Endothelial cell of umbilical vein (primary cell): ENCODE data around the gene TDRD5. TPM values are rescaled to one million over a fixed set of nuclear protein-coding genes. Genes with fewer than 3 reads are reported as not detected.

ENCODE experiments used
- BruUV-seq: library from RNA; stranded (reverse); fragments of 400-500 nt; replicated peaks from 2 replicates; lab custom pipeline; 2021; lab: Mats Ljungman, UMichigan
- CTCF ChIA-PET: fragments of 300-600, 350-600 bp; sonication (Branson Sonifier 250); formaldehyde crosslinking; loops from one replicate; lab custom pipeline; 2021; ENCODE audit warnings: antibody characterized with exemption, inconsistent platforms; lab: Charles Lee
- POLR2A ChIA-PET: fragments of 300-600, 350-600 bp; sonication (Branson Sonifier 250); formaldehyde crosslinking; loops from one replicate; lab custom pipeline; 2021; ENCODE audit warnings: antibody characterized with exemption, inconsistent platforms; lab: Charles Lee
- DNase-seq: peaks from one replicate; pipeline ENCODE4 v3.0.0-alpha.2; 2011; ENCODE audit warnings: low read depth, low spot score
- FAIRE-seq: peaks from 2 replicates; lab custom pipeline; 2011; peaks lifted over from hg19 to GRCh38; lab: Jason Lieb, UNC
- H2AFZ ChIP-seq: 2 replicates; pipeline ENCODE4 v1.6.0; 2012; ENCODE audit warnings: low read depth, low read length, control low read depth, inconsistent platforms
- H3K27ac ChIP-seq: 2 replicates; pipeline ENCODE4 v1.5.1; 2011; ENCODE audit warnings: low read depth, mild to moderate bottlenecking, control low read depth, low read length, moderate library complexity; ENCODE audit not compliant: insufficient read depth
- H3K27me3 ChIP-seq, 2 experiments: 2 replicates each; pipeline versions ENCODE4 v1.6.0 to v1.6.1; 2011; ENCODE audit warnings: low read length in 2 of 2, mixed read lengths in 1 of 2; ENCODE audit not compliant: control insufficient read depth in 2 of 2, insufficient read depth in 2 of 2
- H3K36me3 ChIP-seq, 2 experiments: 2 replicates in 1 of 2; 3 replicates in 1 of 2; pipeline ENCODE4 v1.5.1; 2011; ENCODE audit warnings: low read length in 2 of 2, mild to moderate bottlenecking in 1 of 2, moderate library complexity in 1 of 2; ENCODE audit not compliant: control insufficient read depth in 2 of 2, insufficient read depth in 2 of 2; ENCODE audit errors: extremely low read depth in 1 of 2
- H3K4me1 ChIP-seq: 3 replicates; pipeline ENCODE4 v1.5.1; 2011; ENCODE audit warnings: mild to moderate bottlenecking, low read length; ENCODE audit not compliant: control insufficient read depth, insufficient read depth; ENCODE audit errors: extremely low read depth
- H3K4me2 ChIP-seq: 2 replicates; pipeline ENCODE4 v1.6.1; 2011; ENCODE audit warnings: low read length, control low read depth, mixed read lengths; ENCODE audit not compliant: insufficient read depth
- H3K4me3 ChIP-seq, 3 experiments: fragments of 200-600 bp in 1 of 3; sonication (generic), shearing (Covaris generic) in 1 of 3; replicated peaks in 1 of 3; 2 replicates each; pipeline ENCODE4 v1.5.1; 2011 to 2016; ENCODE audit warnings: control low read depth in 3 of 3, low read length in 3 of 3, mild to moderate bottlenecking in 2 of 3, inconsistent platforms in 1 of 3, low read depth in 1 of 3, moderate library complexity in 1 of 3; ENCODE audit not compliant: insufficient read depth in 1 of 3
- H3K79me2 ChIP-seq: 2 replicates; pipeline ENCODE4 v1.6.0; 2012; ENCODE audit warnings: low read length, inconsistent platforms; ENCODE audit not compliant: control insufficient read depth, insufficient read depth
- H3K9ac ChIP-seq: replicated peaks from 2 replicates; pipeline ENCODE3; 2011; ENCODE audit warnings: low read length, control low read depth; ENCODE audit not compliant: insufficient read depth; ENCODE audit errors: extremely low read depth
- H3K9me1 ChIP-seq: replicated peaks from 3 replicates; pipeline ENCODE4 v1.6.0; 2011; ENCODE audit warnings: mild to moderate bottlenecking, low read length; ENCODE audit not compliant: control insufficient read depth, insufficient read depth; ENCODE audit errors: extremely low read depth
- H3K9me3 ChIP-seq: replicated peaks from 2 replicates; pipeline ENCODE4 v1.5.1; 2012; ENCODE audit warnings: low read length, inconsistent platforms; ENCODE audit not compliant: control insufficient read depth, insufficient read depth
- H4K20me1 ChIP-seq: replicated peaks from 2 replicates; pipeline ENCODE3; 2011; ENCODE audit warnings: mild to moderate bottlenecking, low read length; ENCODE audit not compliant: control insufficient read depth, insufficient read depth; ENCODE audit errors: extremely low read depth
- EZH2 ChIP-seq: IDR thresholded peaks from 2 replicates; pipeline ENCODE4 v1.6.1; 2012; ENCODE audit warnings: borderline replicate concordance, low read depth, mild to moderate bottlenecking, moderate library complexity, low read length, inconsistent platforms; ENCODE audit not compliant: severe bottlenecking
- FOS ChIP-seq: IDR thresholded peaks from 2 replicates; pipeline ENCODE4 v1.6.1; 2011; ENCODE audit warnings: mild to moderate bottlenecking, low read length, moderate library complexity, borderline replicate concordance; ENCODE audit not compliant: insufficient read depth
- GATA2 ChIP-seq: IDR thresholded peaks from 2 replicates; pipeline ENCODE4 v1.7.0; 2011; ENCODE audit warnings: low read depth, mild to moderate bottlenecking, moderate library complexity, mixed read lengths, low read length; ENCODE audit not compliant: insufficient read length, insufficient read depth
- JUN ChIP-seq: IDR thresholded peaks from 2 replicates; pipeline ENCODE4 v1.6.1; 2011; ENCODE audit warnings: borderline replicate concordance, low read depth; ENCODE audit not compliant: insufficient read length, insufficient read depth
- MYC ChIP-seq: IDR thresholded peaks from one replicate; pipeline ENCODE4 v1.6.1; 2011; ENCODE audit warnings: mild to moderate bottlenecking, low read depth, low read length
- POLR2A ChIP-seq: IDR thresholded peaks from 2 replicates; pipeline ENCODE4 v1.6.1; 2012; ENCODE audit warnings: low read depth, mild to moderate bottlenecking, control low read depth, low read length
- POLR2AphosphoS5 ChIP-seq: IDR thresholded peaks from 2 replicates; pipeline ENCODE4 v1.6.1; 2012; ENCODE audit warnings: low read depth, mild to moderate bottlenecking, control low read depth, low read length, moderate library complexity; ENCODE audit not compliant: insufficient read depth
- dilution Hi-C: fragments of 300-500 bp; cut with MboI; formaldehyde crosslinking; loops from one replicate; pipeline ENCODE4 v1.15.0; 2019; ENCODE audit warnings: low sequenced_read_pairs; ENCODE audit not compliant: extremely low pct_ligation_motif_present
- intact Hi-C: fragments of 100-400 bp; cut with micrococcal nuclease; formaldehyde crosslinking; loops from one replicate; pipeline ENCODE4 v1.10.0; 2022
- polyA plus RNA-seq, 4 experiments: library from polyadenylated mRNA; depleted of rRNA in 3 of 4; stranded (reverse) in 3 of 4; unstranded in 1 of 4; fragments of >200 nt; gene quantifications; 2 replicates each; pipeline versions ENCODE4 v1.2.1 to v1.2.3, GENCODE V29; 2011 to 2012; ENCODE audit warnings: missing spikeins in 1 of 4
- total RNA-seq: library from RNA; stranded (reverse); gene quantifications from 2 replicates; pipeline ENCODE4 v1.2.3, GENCODE V29; 2021
- TF ChIP-seq, protein P1 (sequence below), 2 donors: IDR thresholded peaks; 1 replicate in 1 of 2; 2 replicates in 1 of 2; pipeline ENCODE4 v1.5.1; 2011; ENCODE audit warnings: low read length in 2 of 2, mild to moderate bottlenecking in 2 of 2, moderate library complexity in 2 of 2, control low read depth in 1 of 2, inconsistent platforms in 1 of 2, low read depth in 1 of 2; ENCODE audit not compliant: insufficient read depth in 1 of 2; ENCODE audit errors: extremely low read depth in 1 of 2
- TF ChIP-seq, protein P2 (sequence below): IDR thresholded peaks from 2 replicates; pipeline ENCODE4 v1.6.1; 2011; ENCODE audit not compliant: insufficient read depth, insufficient read length

Gene TDRD5
- total and polyA plus RNA-seq, 2 donors (not counting 3 experiments of a cell fraction or from before 2014, with no cell fraction given) = not detected

DNA sequence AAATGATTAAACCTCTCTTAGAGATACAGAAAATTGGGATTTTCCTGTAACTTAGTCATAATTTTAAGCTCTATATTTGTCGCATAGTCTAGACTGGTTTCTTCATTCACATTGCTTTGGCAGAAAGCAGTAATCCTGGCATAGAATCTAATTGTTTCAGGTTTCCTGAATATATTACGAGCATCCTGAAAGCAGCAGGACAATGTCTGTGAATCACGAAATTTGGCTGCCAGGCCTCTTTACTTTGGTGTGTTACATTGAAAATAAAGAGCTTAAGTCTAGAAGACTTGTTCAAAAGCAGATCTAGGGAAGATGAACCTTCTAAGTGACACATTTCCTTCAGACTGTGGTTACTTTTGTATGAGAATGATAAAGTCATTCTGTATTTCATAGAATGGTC is 72.2 kb downstream of the TDRD5 start:
- peak; percentile 96 for DNase-seq
- no TSS peak for BruUV-seq
- POLR2A ChIA-PET = interaction anchor here (0.5 to 1.3 kb wide), 3 partner anchors 46 to 208 kb away, joined by 3 to 6 read pairs (median 4); no protein-coding TSS in a partner anchor
- H3K4me1 ChIP-seq = peaks cover 13% of the 10 kb centered on the region
- no peaks in the 10 kb centered on the region for H3K79me2 ChIP-seq
- H4K20me1 ChIP-seq = no peaks in the 10 kb centered on the region
- H3K4me2 ChIP-seq = peak overlapping the region; percentile 38
- FAIRE-seq = peak; percentile 76
- H3K27ac ChIP-seq = peak overlapping the region; percentile 84
- H3K9ac ChIP-seq = peak overlapping the region; percentile 43
- dilution Hi-C loops = no loop called here
- H3K4me3 ChIP-seq = no peak overlapping the region
- no peaks in the 10 kb centered on the region for H3K36me3 ChIP-seq
- H3K27me3 ChIP-seq = peaks cover 0 to 2% of the 10 kb centered on the region in 2 experiments
- no peaks in the 10 kb centered on the region for H3K9me1 ChIP-seq
- H2AFZ ChIP-seq = no peak overlapping the region
- TF ChIP-seq POLR2AphosphoS5 (no peak), EZH2 (no peak), FOS (peak; percentile 60), POLR2A (no peak), MYC (no peak), GATA2 (peak; percentile 70), JUN (peak; percentile 67)
- TF ChIP-seq, protein P1, sequence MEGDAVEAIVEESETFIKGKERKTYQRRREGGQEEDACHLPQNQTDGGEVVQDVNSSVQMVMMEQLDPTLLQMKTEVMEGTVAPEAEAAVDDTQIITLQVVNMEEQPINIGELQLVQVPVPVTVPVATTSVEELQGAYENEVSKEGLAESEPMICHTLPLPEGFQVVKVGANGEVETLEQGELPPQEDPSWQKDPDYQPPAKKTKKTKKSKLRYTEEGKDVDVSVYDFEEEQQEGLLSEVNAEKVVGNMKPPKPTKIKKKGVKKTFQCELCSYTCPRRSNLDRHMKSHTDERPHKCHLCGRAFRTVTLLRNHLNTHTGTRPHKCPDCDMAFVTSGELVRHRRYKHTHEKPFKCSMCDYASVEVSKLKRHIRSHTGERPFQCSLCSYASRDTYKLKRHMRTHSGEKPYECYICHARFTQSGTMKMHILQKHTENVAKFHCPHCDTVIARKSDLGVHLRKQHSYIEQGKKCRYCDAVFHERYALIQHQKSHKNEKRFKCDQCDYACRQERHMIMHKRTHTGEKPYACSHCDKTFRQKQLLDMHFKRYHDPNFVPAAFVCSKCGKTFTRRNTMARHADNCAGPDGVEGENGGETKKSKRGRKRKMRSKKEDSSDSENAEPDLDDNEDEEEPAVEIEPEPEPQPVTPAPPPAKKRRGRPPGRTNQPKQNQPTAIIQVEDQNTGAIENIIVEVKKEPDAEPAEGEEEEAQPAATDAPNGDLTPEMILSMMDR (IDR thresholded peaks at IDR 0.05; ENCODE audit: extremely low read depth in 1 of 2, insufficient read depth in 1 of 2, low read depth in 1 of 2, low read length in 2 of 2) = no peak
- TF ChIP-seq, protein P2, sequence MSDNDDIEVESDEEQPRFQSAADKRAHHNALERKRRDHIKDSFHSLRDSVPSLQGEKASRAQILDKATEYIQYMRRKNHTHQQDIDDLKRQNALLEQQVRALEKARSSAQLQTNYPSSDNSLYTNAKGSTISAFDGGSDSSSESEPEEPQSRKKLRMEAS = no peak
- CTCF ChIA-PET = interaction anchor here (0.7 to 3.3 kb wide), 11 partner anchors 10 to 220 kb away, joined by 3 to 20 read pairs (median 5); no protein-coding TSS in a partner anchor
- no peaks in the 10 kb centered on the region for H3K9me3 ChIP-seq
- intact Hi-C loops = loop anchor here (1.0 kb wide), 2 partner anchors 46 to 150 kb away; no protein-coding TSS in a partner anchor
